CD4-positive, alpha-beta T cell (primary cell): Measurements from ENCODE around the gene GIMAP1. TPM values are rescaled to one million over a fixed set of nuclear protein-coding genes. Genes with fewer than 3 reads are reported as not detected.

ENCODE experiments used
- ATAC-seq: fragments of 200-7000 bp; cut with Tn5 transposase; one replicate; pipeline ENCODE4 v1.10.0; 2022; ENCODE audit warnings: mild to moderate bottlenecking; ENCODE audit not compliant: poor library complexity
- CTCF ChIA-PET: fragments of 350-600 bp; sonication (Branson Sonifier 250); formaldehyde crosslinking; loops from one replicate; lab custom pipeline; 2021; ENCODE audit warnings: antibody characterized with exemption, inconsistent platforms; lab: Charles Lee
- POLR2A ChIA-PET: fragments of 350-600 bp; sonication (Branson Sonifier 250); formaldehyde crosslinking; loops from one replicate; lab custom pipeline; 2021; ENCODE audit warnings: antibody characterized with exemption, inconsistent platforms; lab: Charles Lee
- DNase-seq, 14 experiments: peaks; one replicate each; pipeline ENCODE4 v3.0.0-alpha.2; 2013 to 2020; ENCODE audit warnings: mixed read lengths in 2 of 14
- H3K27ac ChIP-seq, 2 donors: one replicate each; pipeline versions ENCODE4 v1.5.1 to v1.7.0; 2013; ENCODE audit warnings: low read length in 2 of 2, low read depth in 1 of 2, mild to moderate bottlenecking in 1 of 2
- H3K27me3 ChIP-seq, 2 experiments: 1 replicate in 1 of 2; 2 replicates in 1 of 2; pipeline versions ENCODE4 v1.6.1 to v1.7.0; 2013; ENCODE audit warnings: low read length in 2 of 2, control low read depth in 1 of 2, mild to moderate bottlenecking in 1 of 2, moderate library complexity in 1 of 2; ENCODE audit not compliant: insufficient read depth in 2 of 2, control insufficient read depth in 1 of 2
- H3K36me3 ChIP-seq: one replicate; pipeline ENCODE4 v1.6.1; 2013; ENCODE audit warnings: low read length, control low read depth; ENCODE audit not compliant: insufficient read depth
- H3K4me1 ChIP-seq: one replicate; pipeline ENCODE4 v1.6.1; 2013; ENCODE audit warnings: low read length, control low read depth; ENCODE audit not compliant: insufficient read depth
- H3K4me3 ChIP-seq: one replicate; pipeline ENCODE4 v1.5.1; 2013; ENCODE audit warnings: mild to moderate bottlenecking, low read length, moderate library complexity
- H3K9me3 ChIP-seq, 2 experiments: 1 replicate in 1 of 2; 2 replicates in 1 of 2; pipeline versions ENCODE4 v1.6.1 to v1.7.0; 2013; ENCODE audit warnings: low read length in 2 of 2, mild to moderate bottlenecking in 2 of 2, control low read depth in 1 of 2, moderate library complexity in 1 of 2; ENCODE audit not compliant: control insufficient read depth in 1 of 2, insufficient read depth in 1 of 2
- H3K27ac Mint-ChIP-seq: one replicate; pipeline ENCODE4 v1.8.0; 2020; ENCODE audit warnings: mixed read lengths
- H3K27me3 Mint-ChIP-seq: one replicate; pipeline ENCODE4 v1.8.0; 2021; ENCODE audit warnings: mixed read lengths
- H3K36me3 Mint-ChIP-seq: one replicate; pipeline ENCODE4 v1.8.0; 2021; ENCODE audit warnings: low read depth, mixed read lengths
- H3K4me1 Mint-ChIP-seq: one replicate; pipeline ENCODE4 v1.8.0; 2021; ENCODE audit warnings: low read depth, mixed read lengths
- H3K4me3 Mint-ChIP-seq: one replicate; pipeline ENCODE4 v1.8.0; 2020; ENCODE audit warnings: mild to moderate bottlenecking, mixed read lengths
- H3K9me3 Mint-ChIP-seq: one replicate; pipeline ENCODE4 v1.8.0; 2020; ENCODE audit warnings: mixed read lengths
- CTCF ChIP-seq: fragments of 200-600 bp; IDR thresholded peaks from one replicate; pipeline ENCODE4 v1.8.0; 2022; ENCODE audit warnings: antibody characterized with exemption, mild to moderate bottlenecking
- intact Hi-C, 2 experiments: fragments of 100-400 bp; cut with DNase I in 1 of 2; cut with micrococcal nuclease in 1 of 2; formaldehyde crosslinking; loops; one replicate each; pipeline versions ENCODE4 v1.15.1 to v1.9.0; 2023 to 2025; cut with DNase I, micrococcal nuclease
- total RNA-seq, 174 experiments: library from RNA in 2 of 174; stranded (reverse) in 2 of 174; gene quantifications; one replicate each; pipeline ENCODE4 v1.2.3 and lab custom pipeline; 2021 to 2026

The GIMAP1 gene
- total RNA-seq, 2 experiments from 2014 or later: 8.0 to 8.1 TPM

GRCh38 chr7:150759479-150759878 lies 43.1 kb downstream of the GIMAP1 start:
- Mint-ChIP-seq H3K4me1 (peaks cover 32% of the 10 kb centered on the region), H3K4me3 (no peak overlapping the region), H3K27me3 (peaks cover 5% of the 10 kb centered on the region), H3K9me3 (peaks cover 2% of the 10 kb centered on the region), H3K27ac (no peak overlapping the region), H3K36me3 (peaks cover 7% of the 10 kb centered on the region)
- TF ChIP-seq CTCF: no peak
- ATAC-seq (no peak), DNase-seq (no peak)
- H3K27ac ChIP-seq: no peak overlapping the region
- intact Hi-C loops: loop anchor here (5.0 to 10.0 kb wide), 4 partner anchors 42 to 405 kb away; partner anchors contain the start of genes GIMAP1 (in 1 of the 2) and GIMAP2 (in 1 of the 2)
- H3K4me1 ChIP-seq: peaks cover 18% of the 10 kb centered on the region
- ChIA-PET POLR2A (interaction anchor here (0.9 to 1.3 kb wide), 5 partner anchors 15 to 311 kb away, joined by 3 to 5 read pairs (median 4); partner anchors contain the start of gene GIMAP1), CTCF (interaction anchor here (0.7 to 2.2 kb wide), 3 partner anchors 19 to 311 kb away, joined by 3 to 6 read pairs (median 4); partner anchors contain the start of gene GIMAP5)
- no peak overlapping the region for H3K4me3 ChIP-seq
- no peaks in the 10 kb centered on the region for H3K27me3 ChIP-seq
- no peaks in the 10 kb centered on the region for H3K36me3 ChIP-seq
- H3K9me3 ChIP-seq: no peaks in the 10 kb centered on the region

- H3K27me3 Mint-ChIP-seq: no peaks in the 10 kb centered on the region
- TF ChIP-seq CTCF: no peak
- DNase-seq: no peak
- no peak overlapping the region for H3K4me3 ChIP-seq
- ChIA-PET CTCF (interaction anchor here (1.5 kb wide), 1 partner anchor 12 kb away, joined by 4 read pairs; no protein-coding TSS in a partner anchor), POLR2A (no interaction called here)
- no peaks in the 10 kb centered on the region for H3K4me1 ChIP-seq
- intact Hi-C loops: no loop called here
- H3K27me3 ChIP-seq: no peaks in the 10 kb centered on the region
- H3K27ac ChIP-seq: no peak overlapping the region
- no peaks in the 10 kb centered on the region for H3K9me3 ChIP-seq
- no peaks in the 10 kb centered on the region for H3K36me3 Mint-ChIP-seq
- no peak for ATAC-seq
- H3K4me1 Mint-ChIP-seq: no peaks in the 10 kb centered on the region
- no peak overlapping the region for H3K4me3 Mint-ChIP-seq
- H3K27ac Mint-ChIP-seq: no peak overlapping the region
- no peaks in the 10 kb centered on the region for H3K9me3 Mint-ChIP-seq
- no peaks in the 10 kb centered on the region for H3K36me3 ChIP-seq
Observed at GRCh38 chr7:150766334-150766709, 49.9 kb downstream of the GIMAP1 start.

- H3K27me3 ChIP-seq: no peaks in the 10 kb centered on the region
- CTCF ChIA-PET: interaction anchor here (2.8 kb wide), 1 partner anchor 9 kb away, joined by 11 read pairs; no protein-coding TSS in a partner anchor
Observed at GRCh38 chr7:150769768-150770167, 53.4 kb downstream of the GIMAP1 start.

More at GRCh38 chr7:150769768-150770167, 53.4 kb downstream of the GIMAP1 start:
- no peak overlapping the region for H3K4me3 ChIP-seq
- H3K4me1 ChIP-seq: no peaks in the 10 kb centered on the region
- DNase-seq (no peak), ATAC-seq (no peak)
- no peak overlapping the region for H3K27ac Mint-ChIP-seq
- no peaks in the 10 kb centered on the region for H3K4me1 Mint-ChIP-seq
- H3K36me3 ChIP-seq: no peaks in the 10 kb centered on the region
- no peak overlapping the region for H3K4me3 Mint-ChIP-seq
- POLR2A ChIA-PET: no interaction called here
- TF ChIP-seq CTCF: no peak
- H3K9me3 Mint-ChIP-seq: peaks cover 2% of the 10 kb centered on the region
- no peak overlapping the region for H3K27ac ChIP-seq
- intact Hi-C loops: loop anchor here in 1 of 2 experiments (10.0 kb wide), 1 partner anchor 485 kb away; no protein-coding TSS in a partner anchor
- no peaks in the 10 kb centered on the region for H3K27me3 Mint-ChIP-seq
- H3K36me3 Mint-ChIP-seq: no peaks in the 10 kb centered on the region
- peaks cover 0 to 4% of the 10 kb centered on the region in 2 experiments for H3K9me3 ChIP-seq

Other genes starting within 250 kb of the GIMAP1 start
- 10 to 100 TPM; 48.4 to 50.7 TPM for gene GIMAP7, start 201.7 kb upstream of the GIMAP1 start, total RNA-seq
- 10 to 100 TPM; 20.7 to 23.6 TPM for gene GIMAP4, start 149.2 kb upstream of the GIMAP1 start, total RNA-seq
- gene GIMAP6, start 84.2 kb upstream of the GIMAP1 start, total RNA-seq: 10 to 100 TPM; 14.3 to 14.9 TPM
- gene GIMAP2, start 30.9 kb upstream of the GIMAP1 start, total RNA-seq: 10 to 100 TPM; 64.1 to 65.1 TPM
- gene GIMAP5, start 20.8 kb downstream of the GIMAP1 start, total RNA-seq: 10 to 100 TPM; 31.3 to 35.2 TPM
- not detected for gene TMEM176B, start 83.8 kb downstream of the GIMAP1 start, total RNA-seq
- gene TMEM176A, start 84.2 kb downstream of the GIMAP1 start, total RNA-seq: not detected
- gene AOC1, start 135.9 kb downstream of the GIMAP1 start, total RNA-seq: not detected